Dedifferentiated amniotic fluid mesenchymal stem cell (primary cell): Measurements from ENCODE around the gene COX14.
A peak's percentile ranks its signal among the peaks of the same experiment; 100 is the strongest.
"Not testable (repeated sequence)": the region's sequence is repeated elsewhere in the genome, so short reads cannot be mapped to it uniquely, and the experiment has no call there.

Experiments
- DNase-seq: peaks from one replicate; pipeline ENCODE4 v3.0.0-alpha.2; 2016; ENCODE audit errors: extremely low spot score

The COX14 gene

DNA sequence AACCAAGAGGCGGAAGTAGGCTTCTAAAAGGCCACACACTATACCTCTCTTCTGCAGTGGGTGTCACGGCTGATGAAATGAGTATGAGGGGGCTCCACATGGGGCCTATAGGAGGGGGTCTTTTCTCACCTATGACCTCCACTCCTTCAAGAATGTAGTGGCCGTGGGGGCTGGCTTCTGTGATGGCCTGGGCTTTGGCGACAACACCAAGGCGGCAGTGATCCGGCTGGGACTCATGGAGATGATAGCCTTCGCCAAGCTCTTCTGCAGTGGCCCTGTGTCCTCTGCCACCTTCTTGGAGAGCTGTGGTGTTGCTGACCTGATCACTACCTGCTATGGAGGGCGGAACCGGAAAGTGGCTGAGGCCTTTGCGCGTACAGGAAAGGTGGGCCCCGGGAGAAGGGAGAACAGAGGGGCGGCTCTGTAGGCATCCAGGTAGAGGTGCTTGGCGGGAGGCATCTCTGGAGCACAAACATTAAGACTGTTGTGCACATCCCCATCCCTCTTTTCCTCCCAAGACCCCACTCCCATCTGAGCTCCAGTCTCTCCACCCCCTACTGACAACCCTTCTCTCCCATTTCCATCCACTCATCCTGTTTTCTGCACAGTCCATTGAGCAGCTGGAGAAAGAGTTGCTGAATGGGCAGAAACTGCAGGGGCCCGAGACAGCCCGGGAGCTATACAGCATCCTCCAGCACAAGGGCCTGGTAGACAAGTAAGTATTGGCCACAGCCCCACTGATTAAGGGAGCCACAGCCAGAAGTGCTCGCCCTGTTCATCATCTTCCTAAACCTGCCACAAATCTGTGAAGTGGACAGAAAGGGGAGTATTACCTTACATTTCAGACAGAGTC is 4.4 kb upstream of the COX14 start:
- DNase-seq, result no peak

- no peak for DNase-seq
These were observed 2.7 kb upstream of the COX14 start for GRCh38 chr12:50109319-50109718.

DNA sequence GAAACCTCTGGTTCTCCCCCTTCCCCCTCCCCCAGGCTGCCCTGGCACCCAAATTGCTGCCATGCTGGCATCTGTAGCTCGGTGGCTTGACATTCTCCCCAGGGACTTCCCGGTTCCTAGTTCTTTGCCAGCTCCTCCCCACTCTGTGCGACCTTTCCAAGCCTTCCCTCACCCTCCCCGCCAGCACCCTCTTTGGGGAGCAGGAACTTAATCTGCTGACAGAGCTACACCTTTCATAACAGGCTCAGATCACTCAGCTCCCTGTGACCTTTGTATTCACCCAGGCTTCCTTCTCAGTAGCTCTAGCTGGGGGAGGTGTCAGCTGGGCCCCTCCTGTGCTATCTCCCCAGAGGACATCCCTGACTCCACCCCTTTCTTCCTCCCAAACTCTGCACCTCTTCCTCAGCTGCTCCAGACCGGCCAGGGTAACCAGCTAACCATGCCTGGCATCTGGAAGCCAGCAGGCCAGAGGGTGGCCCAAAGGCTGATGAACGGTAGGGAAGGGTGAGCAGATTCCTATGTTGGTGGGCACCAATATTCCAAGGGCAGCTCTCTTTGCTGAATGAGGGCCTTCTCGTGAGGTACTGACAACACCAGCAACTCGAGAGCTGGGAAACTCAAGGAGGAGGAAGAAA is 1.8 kb upstream of the COX14 start:
- DNase-seq, result no peak

DNA sequence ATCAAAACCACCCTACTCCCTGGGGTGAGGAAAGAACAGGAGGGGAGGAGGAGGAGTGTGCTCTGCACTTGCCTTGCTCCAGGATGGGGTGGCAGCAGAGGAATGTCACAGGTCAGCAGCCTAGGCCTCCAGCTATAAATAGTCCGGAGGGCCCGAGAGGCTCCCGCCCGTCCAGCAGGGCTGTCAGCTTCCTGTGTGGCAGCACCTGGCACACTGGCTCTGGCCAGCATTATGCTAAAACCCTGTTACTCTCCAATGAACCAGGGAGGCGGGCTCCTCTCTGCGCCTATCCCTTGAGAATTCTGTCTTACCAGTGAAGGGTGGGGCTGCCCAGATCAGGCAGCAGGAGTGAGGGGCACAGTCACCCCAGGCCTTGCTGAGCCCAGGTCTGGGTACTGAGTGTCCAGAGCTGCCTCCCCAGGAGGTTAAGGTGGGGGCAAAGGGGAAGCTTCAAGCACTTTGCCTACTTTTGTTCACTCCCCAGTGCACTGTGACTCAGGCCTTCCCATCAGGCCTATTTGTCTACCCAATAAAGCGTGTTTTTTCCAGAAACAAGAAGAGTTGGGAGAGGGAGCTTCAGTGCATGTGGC is 1.2 kb upstream of the COX14 start:
- DNase-seq, result no peak

- DNase-seq, result no peak
These were observed 692 bp upstream of the COX14 start for GRCh38 chr12:50111395-50111692.

GRCh38 chr12:50112456-50113218 is 601 bp downstream of the COX14 start:
- DNase-seq, result no peak

- no peak for DNase-seq
These were observed 5.1 kb downstream of the COX14 start for GRCh38 chr12:50117057-50117622.

DNA sequence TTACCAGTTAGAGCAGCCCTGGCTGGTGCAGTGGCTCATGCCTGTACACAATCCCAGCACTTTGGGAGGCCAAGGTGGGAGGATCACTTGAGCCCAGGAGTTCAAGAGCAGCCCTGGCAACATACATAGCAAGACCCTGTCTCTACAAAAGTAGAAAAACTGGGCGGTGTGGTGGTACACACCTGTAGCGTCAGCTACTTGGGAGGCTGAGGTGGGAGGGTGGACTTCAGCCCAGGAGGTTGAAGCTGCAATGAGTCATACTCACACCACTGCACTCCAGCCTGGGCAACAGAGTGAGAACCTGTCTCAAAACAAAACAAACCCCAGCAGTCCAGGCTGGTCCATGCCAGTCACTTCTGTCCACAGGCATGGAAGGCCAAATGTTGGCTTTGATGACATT is 7.4 kb downstream of the COX14 start:
- DNase-seq, result no peak

- DNase-seq, result no peak
These were observed 8.5 kb downstream of the COX14 start for GRCh38 chr12:50120521-50120920.

DNA sequence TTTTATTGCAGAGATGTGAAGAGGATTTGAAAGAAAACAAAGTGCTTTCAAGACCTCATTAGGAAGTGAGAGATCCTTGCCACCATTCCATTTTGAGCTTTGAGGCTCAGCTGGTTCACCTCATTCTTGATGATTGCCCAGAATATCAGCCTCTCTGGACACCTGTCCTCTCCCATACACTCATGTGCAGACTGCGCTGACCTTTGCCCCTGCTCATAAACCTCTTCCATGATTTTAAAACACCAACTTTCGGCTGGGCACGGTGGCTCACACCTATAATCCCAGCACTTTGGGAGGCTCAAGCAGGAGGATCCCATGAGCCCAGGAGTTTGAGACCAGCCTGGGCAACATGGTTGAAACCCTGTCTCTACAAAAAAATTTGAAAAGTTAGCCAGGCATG is 8.9 kb downstream of the COX14 start:
- DNase-seq, result no peak

GRCh38 chr12:50121641-50122040 is 9.6 kb downstream of the COX14 start:
- no peak for DNase-seq

- DNase-seq, result no peak
These were observed 11.2 kb downstream of the COX14 start for GRCh38 chr12:50123203-50123602.

DNA sequence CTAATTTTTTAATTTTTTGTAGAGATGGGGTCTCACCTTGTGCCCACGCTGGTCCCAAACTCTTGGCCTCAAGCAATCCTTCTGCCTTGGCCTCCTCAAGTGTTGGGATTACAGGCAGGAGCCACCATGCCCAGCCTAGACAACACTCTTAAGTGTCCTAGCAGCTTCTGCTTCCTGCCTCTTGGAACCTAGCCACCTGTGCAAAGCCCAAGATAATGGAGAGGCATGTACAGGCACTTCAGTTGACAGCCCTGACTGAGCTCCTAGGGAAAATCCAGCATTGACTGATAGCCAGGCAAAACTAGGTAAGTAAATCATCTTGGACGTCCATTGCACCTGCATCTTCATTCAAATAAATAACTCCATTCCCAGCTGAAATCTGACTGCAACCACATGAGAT is 15.5 kb downstream of the COX14 start:
- no peak for DNase-seq

- no peak for DNase-seq
These were observed 17.3 kb downstream of the COX14 start for GRCh38 chr12:50129290-50129689.

GRCh38 chr12:50132505-50133135 is 20.6 kb downstream of the COX14 start:
- DNase-seq, result peak; percentile 31

- DNase-seq, result no peak
These were observed 31.0 kb downstream of the COX14 start for GRCh38 chr12:50142993-50143392.

DNA sequence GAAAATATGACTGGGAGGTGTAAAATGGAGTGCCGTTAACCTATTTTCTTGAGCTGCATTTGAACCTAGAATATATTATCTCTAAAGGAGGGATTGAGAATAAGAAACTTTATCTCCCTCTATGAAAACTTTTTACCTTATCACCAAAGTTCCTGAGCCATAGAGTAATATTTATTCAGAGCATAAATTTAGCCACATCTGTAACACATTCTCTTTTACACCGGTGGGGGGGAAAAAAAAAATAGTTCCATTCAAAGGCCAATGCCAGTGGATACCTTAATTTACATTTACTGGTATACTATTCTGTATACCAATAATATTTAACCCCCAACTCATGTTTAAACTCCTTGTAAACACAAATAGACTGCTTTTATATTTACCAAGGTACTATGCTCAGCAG is 33.4 kb downstream of the COX14 start:
- DNase-seq, result no peak

DNA sequence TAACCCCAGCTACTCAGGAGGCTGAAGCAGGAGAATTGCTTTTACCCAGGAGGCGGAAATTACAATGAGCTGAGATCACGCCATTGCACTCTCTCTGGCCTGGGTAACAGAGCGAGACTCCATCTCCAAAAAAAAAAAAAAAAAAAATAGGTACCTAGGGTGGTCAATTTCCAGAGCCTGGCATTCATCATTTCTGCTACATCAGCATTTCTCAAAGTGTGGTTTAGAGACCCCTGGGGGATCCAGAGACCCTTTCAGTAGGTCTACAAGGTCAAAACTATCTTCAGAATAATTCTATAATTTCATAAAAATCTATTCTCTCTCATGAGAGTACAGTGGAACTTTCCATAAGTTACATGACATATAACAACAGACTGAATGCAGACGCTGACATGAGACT is 35.2 kb downstream of the COX14 start:
- DNase-seq, result no peak

GRCh38 chr12:50148011-50148410 is 36.0 kb downstream of the COX14 start:
- DNase-seq, result not testable (repeated sequence)

- no peak for DNase-seq
These were observed 37.3 kb downstream of the COX14 start for GRCh38 chr12:50149311-50149710.

DNA sequence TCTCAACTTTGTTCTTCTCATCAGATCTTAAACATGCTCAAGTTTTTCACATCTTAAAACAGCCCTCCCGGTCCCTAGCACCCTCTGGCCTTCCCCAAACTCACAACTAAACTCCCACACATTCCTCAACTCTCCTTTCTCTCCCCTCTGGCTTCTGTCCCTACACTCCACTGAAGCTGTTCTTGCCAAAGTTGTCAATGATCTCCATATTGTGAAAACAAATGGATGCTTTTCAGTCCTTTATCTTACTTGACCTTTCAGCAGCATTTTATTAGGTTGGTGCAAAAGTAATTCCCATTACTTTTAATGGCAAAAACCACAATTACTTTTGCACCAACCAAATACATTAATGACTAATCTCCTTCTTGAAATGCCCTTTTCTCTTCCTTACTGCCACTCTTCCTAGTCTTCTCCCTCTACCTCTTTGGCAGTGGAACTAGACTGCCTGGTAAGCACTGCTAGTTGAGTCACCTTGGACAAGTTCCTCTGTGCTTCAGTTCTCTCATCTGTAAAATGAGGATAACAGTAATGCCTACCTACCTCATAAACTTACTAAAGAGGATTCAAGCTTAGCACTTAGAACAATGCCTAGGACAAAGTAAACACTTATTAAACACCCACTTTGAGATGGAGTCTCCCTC is 39.1 kb downstream of the COX14 start:
- DNase-seq, result no peak
